Esophagus muscularis mucosa (tissue), 4 donors: ENCODE data around the gene KLC4.

Experiments
- EP300 ChIP-seq: sonication (generic); formaldehyde crosslinking; IDR thresholded peaks from one replicate; pipeline ENCODE4 v1.6.1; 2017; ENCODE audit warnings: antibody characterized with exemption
- POLR2A ChIP-seq: fragments of 450-650 bp; IDR thresholded peaks from one replicate; pipeline ENCODE4 v1.6.1; 2017; ENCODE audit warnings: antibody characterized with exemption, moderate library complexity, mild to moderate bottlenecking, low read depth
- TF ChIP-seq, protein P1 (sequence below), 3 experiments: fragments of 200-600 bp in 2 of 3; fragments of 450-650 bp in 1 of 3; sonication (generic) in 2 of 3; IDR thresholded peaks; one replicate each; pipeline ENCODE4 v1.5.1; 2017 to 2019; ENCODE audit warnings: antibody characterized with exemption in 3 of 3, mild to moderate bottlenecking in 2 of 3, moderate library complexity in 1 of 3

DNA sequence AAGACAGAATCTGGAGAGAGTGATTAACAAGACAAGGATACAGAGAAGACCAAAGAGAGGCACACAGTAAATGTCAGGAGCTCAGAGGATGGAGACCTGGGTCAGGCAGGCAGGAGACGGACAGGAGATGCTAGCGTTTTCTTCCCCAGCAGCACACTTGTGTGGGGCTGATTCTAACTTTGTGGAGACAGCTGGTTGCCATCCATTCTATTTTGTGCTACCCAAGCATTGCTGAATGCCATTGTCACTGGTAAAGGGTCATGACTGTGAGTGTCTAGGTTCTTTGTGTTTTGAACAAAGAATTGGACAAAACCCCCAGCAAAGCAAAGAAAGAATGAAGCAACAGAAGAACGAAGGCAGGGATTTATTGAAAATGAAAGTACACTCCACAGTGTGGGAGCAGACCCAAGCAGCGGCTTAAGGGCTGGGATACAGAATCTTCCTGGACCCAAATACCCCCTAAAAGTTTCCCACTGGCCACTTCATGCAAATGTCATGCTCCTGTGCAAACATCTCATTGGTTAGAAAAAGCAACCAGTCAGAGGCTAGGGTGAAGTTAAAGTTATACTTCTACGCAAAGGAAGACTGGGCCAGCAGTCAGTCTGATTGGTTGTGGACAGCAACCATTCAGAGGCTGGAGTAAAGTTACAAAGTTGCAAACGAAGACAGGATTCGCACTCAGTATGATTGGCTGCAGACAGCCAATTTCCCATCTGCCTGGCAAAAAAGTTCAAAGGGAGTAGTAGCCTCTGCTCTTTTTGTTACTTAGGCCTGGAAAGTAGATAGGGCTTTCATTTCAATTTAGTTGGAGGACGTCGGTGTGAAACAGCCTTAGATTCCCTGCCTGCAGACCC is 34.2 kb downstream of the KLC4 start:
- TF ChIP-seq, protein P1, sequence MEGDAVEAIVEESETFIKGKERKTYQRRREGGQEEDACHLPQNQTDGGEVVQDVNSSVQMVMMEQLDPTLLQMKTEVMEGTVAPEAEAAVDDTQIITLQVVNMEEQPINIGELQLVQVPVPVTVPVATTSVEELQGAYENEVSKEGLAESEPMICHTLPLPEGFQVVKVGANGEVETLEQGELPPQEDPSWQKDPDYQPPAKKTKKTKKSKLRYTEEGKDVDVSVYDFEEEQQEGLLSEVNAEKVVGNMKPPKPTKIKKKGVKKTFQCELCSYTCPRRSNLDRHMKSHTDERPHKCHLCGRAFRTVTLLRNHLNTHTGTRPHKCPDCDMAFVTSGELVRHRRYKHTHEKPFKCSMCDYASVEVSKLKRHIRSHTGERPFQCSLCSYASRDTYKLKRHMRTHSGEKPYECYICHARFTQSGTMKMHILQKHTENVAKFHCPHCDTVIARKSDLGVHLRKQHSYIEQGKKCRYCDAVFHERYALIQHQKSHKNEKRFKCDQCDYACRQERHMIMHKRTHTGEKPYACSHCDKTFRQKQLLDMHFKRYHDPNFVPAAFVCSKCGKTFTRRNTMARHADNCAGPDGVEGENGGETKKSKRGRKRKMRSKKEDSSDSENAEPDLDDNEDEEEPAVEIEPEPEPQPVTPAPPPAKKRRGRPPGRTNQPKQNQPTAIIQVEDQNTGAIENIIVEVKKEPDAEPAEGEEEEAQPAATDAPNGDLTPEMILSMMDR (IDR thresholded peaks at IDR 0.05), result no peak
- TF ChIP-seq POLR2A (no peak), EP300 (no peak)
